H1 (cell line): ENCODE data around the gene SLC27A4. TPM values are rescaled to one million over a fixed set of nuclear protein-coding genes. Genes with fewer than 3 reads are reported as not detected.

Source experiments
- CTCF ChIA-PET: fragments of 300-600 bp; sonication (Branson Sonifier 250); formaldehyde crosslinking; loops from one replicate; lab custom pipeline; 2021; ENCODE audit not compliant: partially characterized antibody; lab: Charles Lee
- POLR2A ChIA-PET: fragments of 300-600 bp; sonication (Branson Sonifier 250); formaldehyde crosslinking; loops from one replicate; lab custom pipeline; 2021; ENCODE audit warnings: inconsistent platforms; ENCODE audit not compliant: partially characterized antibody; lab: Charles Lee
- DNase-seq, 2 experiments: peaks; one replicate each; pipeline versions ENCODE4 v3.0.0 to v3.0.0-alpha.2; 2010 to 2022; ENCODE audit warnings: low spot score in 2 of 2, low read depth in 1 of 2, mixed read lengths in 1 of 2
- FAIRE-seq: peaks from 2 replicates; lab custom pipeline; 2011; peaks lifted over from hg19 to GRCh38; lab: Jason Lieb, UNC
- H2AFZ ChIP-seq: 2 replicates; pipeline ENCODE4 v1.8.1; 2012; ENCODE audit warnings: low read length, inconsistent platforms
- H2AK5ac ChIP-seq: 2 replicates; pipeline ENCODE4 v1.6.1; 2013; ENCODE audit warnings: low read depth, low read length
- H2BK120ac ChIP-seq: replicated peaks from 2 replicates; pipeline ENCODE3; 2013; ENCODE audit warnings: low read depth, low read length, inconsistent platforms
- H2BK12ac ChIP-seq: 2 replicates; pipeline ENCODE4 v1.6.1; 2013; ENCODE audit warnings: low read depth, low read length
- H2BK15ac ChIP-seq: 2 replicates; pipeline ENCODE4 v1.6.1; 2013; ENCODE audit warnings: low read length
- H2BK20ac ChIP-seq: 2 replicates; pipeline ENCODE4 v1.6.1; 2013; ENCODE audit warnings: low read length
- H2BK5ac ChIP-seq: 2 replicates; pipeline ENCODE4 v1.6.1; 2013; ENCODE audit warnings: low read depth, low read length
- H3K14ac ChIP-seq: 2 replicates; pipeline ENCODE4 v1.6.1; 2013; ENCODE audit warnings: inconsistent platforms; ENCODE audit not compliant: insufficient read length
- H3K18ac ChIP-seq: 2 replicates; pipeline ENCODE4 v1.6.1; 2013; ENCODE audit warnings: low read length; ENCODE audit errors: extremely low read depth
- H3K23ac ChIP-seq: 2 replicates; pipeline ENCODE4 v1.6.1; 2013; ENCODE audit warnings: inconsistent platforms; ENCODE audit not compliant: insufficient read length
- H3K23me2 ChIP-seq: 2 replicates; pipeline ENCODE4 v1.6.1; 2013; ENCODE audit warnings: low read depth, low read length
- H3K27ac ChIP-seq: 2 replicates; pipeline ENCODE4 v1.6.1; 2011; ENCODE audit warnings: low read depth, low read length, inconsistent platforms
- H3K27me3 ChIP-seq, 4 experiments: replicated peaks in 1 of 4; 1 replicate in 1 of 4; 2 replicates in 3 of 4; pipeline versions ENCODE4 v1.6.1 to v1.8.1; 2011 to 2013; ENCODE audit warnings: low read length in 3 of 4, mild to moderate bottlenecking in 3 of 4, inconsistent platforms in 2 of 4, mixed read lengths in 2 of 4, moderate library complexity in 1 of 4; ENCODE audit not compliant: control insufficient read depth in 3 of 4, insufficient read depth in 3 of 4; ENCODE audit errors: extremely low read depth in 1 of 4
- H3K36me3 ChIP-seq, 4 experiments: 2 replicates each; pipeline versions ENCODE4 v1.6.1 to v1.8.1; 2011 to 2013; ENCODE audit warnings: mild to moderate bottlenecking in 4 of 4, low read length in 3 of 4, moderate library complexity in 2 of 4, control low read depth in 1 of 4, inconsistent platforms in 1 of 4; ENCODE audit not compliant: insufficient read depth in 4 of 4, control insufficient read depth in 2 of 4
- H3K4ac ChIP-seq: replicated peaks from 2 replicates; pipeline ENCODE3; 2013; ENCODE audit warnings: low read length, low read depth, mixed read lengths, inconsistent platforms; ENCODE audit not compliant: insufficient read length
- H3K4me1 ChIP-seq, 4 experiments: replicated peaks in 1 of 4; 1 replicate in 1 of 4; 2 replicates in 3 of 4; pipeline versions ENCODE4 v1.6.1 to v1.8.1; 2011 to 2013; ENCODE audit warnings: low read length in 3 of 4, inconsistent platforms in 2 of 4, mixed read lengths in 1 of 4; ENCODE audit not compliant: insufficient read depth in 4 of 4, control insufficient read depth in 3 of 4
- H3K4me2 ChIP-seq, 2 experiments: 2 replicates each; pipeline versions ENCODE4 v1.6.1 to v1.8.1; 2011 to 2013; ENCODE audit warnings: low read depth in 2 of 2, low read length in 2 of 2, control low read depth in 1 of 2, inconsistent platforms in 1 of 2, mild to moderate bottlenecking in 1 of 2; ENCODE audit not compliant: insufficient read depth in 1 of 2
- H3K4me3 ChIP-seq, 4 experiments: fragments of 200-600, 300-600 bp in 1 of 4; sonication (generic), shearing (Covaris generic), sonication (Bioruptor Twin) in 1 of 4; 2 replicates each; pipeline versions ENCODE4 v1.5.1 to v1.8.1; 2011 to 2016; ENCODE audit warnings: low read length in 4 of 4, low read depth in 3 of 4, control low read depth in 2 of 4, inconsistent platforms in 2 of 4, mild to moderate bottlenecking in 2 of 4, mixed read lengths in 1 of 4, moderate library complexity in 1 of 4; ENCODE audit not compliant: insufficient read depth in 2 of 4; ENCODE audit errors: extremely low read depth in 1 of 4
- H3K56ac ChIP-seq: replicated peaks from 2 replicates; pipeline ENCODE3; 2013; ENCODE audit warnings: low read depth, mild to moderate bottlenecking, mixed read lengths, low read length, inconsistent platforms; ENCODE audit not compliant: insufficient read length
- H3K79me1 ChIP-seq: 2 replicates; pipeline ENCODE4 v1.6.1; 2013; ENCODE audit warnings: low read depth, low read length, control low read depth
- H3K79me2 ChIP-seq, 2 experiments: 2 replicates each; pipeline versions ENCODE4 v1.6.1 to v1.8.1; 2012 to 2013; ENCODE audit warnings: low read length in 2 of 2, mild to moderate bottlenecking in 2 of 2, inconsistent platforms in 1 of 2; ENCODE audit not compliant: insufficient read depth in 2 of 2, control insufficient read depth in 1 of 2
- H3K9ac ChIP-seq, 4 experiments: replicated peaks in 1 of 4; 1 replicate in 1 of 4; 2 replicates in 3 of 4; pipeline versions ENCODE4 v1.6.1 to v1.8.1; 2011 to 2013; ENCODE audit warnings: low read depth in 3 of 4, low read length in 3 of 4, control low read depth in 2 of 4, mild to moderate bottlenecking in 2 of 4, moderate library complexity in 2 of 4, inconsistent platforms in 1 of 4; ENCODE audit errors: extremely low read depth in 1 of 4
- H3K9me3 ChIP-seq, 2 experiments: 2 replicates each; pipeline versions ENCODE4 v1.6.1 to v1.8.1; 2012 to 2013; ENCODE audit warnings: mild to moderate bottlenecking in 2 of 2, moderate library complexity in 2 of 2, control low read depth in 1 of 2, inconsistent platforms in 1 of 2, low read depth in 1 of 2, low read length in 1 of 2, mixed read lengths in 1 of 2; ENCODE audit not compliant: insufficient read depth in 2 of 2
- H4K20me1 ChIP-seq, 2 experiments: replicated peaks in 1 of 2; 2 replicates each; pipeline versions ENCODE3 to v1.8.1; 2011 to 2013; ENCODE audit warnings: inconsistent platforms in 2 of 2, low read length in 2 of 2, mild to moderate bottlenecking in 1 of 2; ENCODE audit not compliant: insufficient read depth in 2 of 2, control insufficient read depth in 1 of 2
- H4K5ac ChIP-seq: 2 replicates; pipeline ENCODE4 v1.6.1; 2013; ENCODE audit warnings: low read length, low read depth, mixed read lengths, inconsistent platforms; ENCODE audit not compliant: insufficient read length
- H4K8ac ChIP-seq: 2 replicates; pipeline ENCODE4 v1.8.0; 2013; ENCODE audit warnings: mild to moderate bottlenecking, moderate library complexity, low read length, inconsistent platforms; ENCODE audit not compliant: insufficient read depth; ENCODE audit errors: extremely low read depth
- H4K91ac ChIP-seq: replicated peaks from 2 replicates; pipeline ENCODE3; 2013; ENCODE audit warnings: low read length, mixed read lengths, inconsistent platforms; ENCODE audit not compliant: insufficient read length
- EZH2 ChIP-seq: fragments of 200-600 bp; sonication (generic); IDR thresholded peaks from 2 replicates; pipeline ENCODE4 v1.7.1; 2012; ENCODE audit warnings: low read depth, mild to moderate bottlenecking, moderate library complexity, low read length, inconsistent platforms; ENCODE audit not compliant: severe bottlenecking
- GTF2F1 ChIP-seq: IDR thresholded peaks from 2 replicates; pipeline ENCODE4 v1.6.1; 2012; ENCODE audit warnings: low read depth, low read length, improper control_type of control experiment, borderline replicate concordance
- POLR2AphosphoS5 ChIP-seq: IDR thresholded peaks from 2 replicates; pipeline ENCODE4 v1.6.1; 2011; ENCODE audit warnings: low read depth, low read length
- RAD21 ChIP-seq, 2 experiments: IDR thresholded peaks in 1 of 2; conservative IDR thresholded peaks in 1 of 2; 2 replicates each; pipeline ENCODE4 v1.6.1; 2011; ENCODE audit warnings: low read depth in 2 of 2, low read length in 2 of 2, improper control_type of control experiment in 1 of 2, inconsistent platforms in 1 of 2, mild to moderate bottlenecking in 1 of 2, moderate library complexity in 1 of 2
- RBBP5 ChIP-seq: IDR thresholded peaks from 2 replicates; pipeline ENCODE4 v1.7.1; 2012; ENCODE audit warnings: low read depth, mild to moderate bottlenecking, inconsistent platforms, low read length, moderate library complexity, borderline replicate concordance
- SP4 ChIP-seq: IDR thresholded peaks from 2 replicates; pipeline ENCODE4 v1.6.1; 2012; ENCODE audit warnings: low read length, inconsistent platforms
- TAF7 ChIP-seq: optimal IDR thresholded peaks from 2 replicates; pipeline ENCODE3; 2011; ENCODE audit warnings: low read depth, mild to moderate bottlenecking, inconsistent platforms, low read length, moderate library complexity, borderline replicate concordance
- TEAD4 ChIP-seq: IDR thresholded peaks from 2 replicates; pipeline ENCODE4 v1.6.1; 2012; ENCODE audit warnings: low read depth, low read length, inconsistent platforms, mixed read lengths
- WGBS, 2 experiments: shearing (Covaris generic) in 1 of 2; methylation state at CpG; one replicate each; pipeline versions ENCODE4 v1.1.6 to v1.1.7; 2013 to 2015; ENCODE audit warnings: low lambda C conversion rate in 2 of 2, mixed read lengths in 2 of 2, inconsistent platforms in 1 of 2, low coverage in 1 of 2, missing lambda C conversion rate in 1 of 2; ENCODE audit not compliant: insufficient replicate concordance in 2 of 2, insufficient coverage in 1 of 2, insufficient read length in 1 of 2; ENCODE audit errors: extremely low coverage in 1 of 2, missing lambda C conversion rate in 1 of 2; 5-methylcytosine and 5-hydroxymethylcytosine counted together
- polyA plus RNA-seq, 7 experiments: library from polyadenylated mRNA; depleted of rRNA in 3 of 7; stranded (reverse) in 5 of 7; unstranded in 2 of 7; fragments of >200 nt in 5 of 7; fragments of 200-250 nt in 2 of 7; gene quantifications; 1 replicate in 5 of 7; 2 replicates in 1 of 7; 4 replicates in 1 of 7; pipeline versions ENCODE4 v1.2.1 to v1.2.3, GENCODE V29; 2011 to 2013; ENCODE audit warnings: missing spikeins in 2 of 7, mixed read lengths in 2 of 7
- total RNA-seq: library from RNA; stranded (reverse); fragmentation: NEBNext Ultra II Directional; extraction: Animal tissue kit (Norgen Biotek cat#: 25700); gene quantifications from 2 replicates; pipeline ENCODE4 v1.2.1, GENCODE V29; 2021

The SLC27A4 gene
- total and polyA plus RNA-seq, 2 of the 8 experiments (the other 6 are each of a cell fraction or from before 2014, with no cell fraction given) = 14.9 to 20.5 TPM

GRCh38 chr9:128399861-128400260 is 59.5 kb downstream of the SLC27A4 start:
- Histone ChIP-seq H2BK15ac (no peak overlapping the region), H3K4me3 (no peak overlapping the region), H2BK5ac (no peak overlapping the region), H3K27ac (no peak overlapping the region), H3K23ac (no peak overlapping the region), H3K4me1 (peaks cover 0 to 5% (median 3%) of the 10 kb centered on the region in 4 experiments; a peak in 5 of 7 replicates), H3K79me2 (no peaks in the 10 kb centered on the region), H3K4me2 (no peak overlapping the region), H3K56ac (peak overlapping the region; percentile 25), H3K4ac (no peak overlapping the region), H3K9me3 (no peaks in the 10 kb centered on the region), H3K14ac (no peak overlapping the region), H4K5ac (no peak overlapping the region), H4K91ac (no peak overlapping the region), H4K20me1 (peaks cover 6 to 18% of the 10 kb centered on the region in 2 experiments), H3K18ac (no peak overlapping the region), H2AFZ (no peak overlapping the region), H3K36me3 (no peaks in the 10 kb centered on the region), H3K79me1 (no peaks in the 10 kb centered on the region), H2BK12ac (no peak overlapping the region), H3K27me3 (peaks cover 81 to 98% (median 92%) of the 10 kb centered on the region in 4 experiments), H2BK120ac (no peak overlapping the region), H3K23me2 (peaks cover 2% of the 10 kb centered on the region; the same call in 1 of the 2 replicates), H2BK20ac (no peak overlapping the region), H3K9ac (no peak overlapping the region), H2AK5ac (no peak overlapping the region), H4K8ac (no peak overlapping the region)
- FAIRE-seq (no peak), DNase-seq (no peak)
- 75% methylated on average over 3 of the region's 3 CpGs; no CpG with 5 or more reads in 1 of the 2 experiments for WGBS, 2 experiments
- no peak for TF ChIP-seq POLR2AphosphoS5
- no peak for TF ChIP-seq RBBP5
- TF ChIP-seq SP4 = no peak
- TF ChIP-seq TEAD4 = no peak
- TF ChIP-seq RAD21 (IDR thresholded peaks at IDR 0.05 in 1 of 2, conservative IDR thresholded peaks at IDR 0.05 in 1 of 2; ENCODE audit: low read depth in 2 of 2, low read length in 2 of 2) = no peak
- no peak for TF ChIP-seq EZH2
- no peak for TF ChIP-seq TAF7
- no peak for TF ChIP-seq GTF2F1
- ChIA-PET POLR2A (interaction anchor here (1.7 kb wide), 1 partner anchor 10 kb away, joined by 5 read pairs; no protein-coding TSS in a partner anchor), CTCF (interaction anchor here (1.0 to 21.9 kb wide), 4 partner anchors 8 to 35 kb away, joined by 3 to 323 read pairs (median 5); partner anchors contain the start of gene URM1)
